ENCODE data around the gene KDM2A.

DNA sequence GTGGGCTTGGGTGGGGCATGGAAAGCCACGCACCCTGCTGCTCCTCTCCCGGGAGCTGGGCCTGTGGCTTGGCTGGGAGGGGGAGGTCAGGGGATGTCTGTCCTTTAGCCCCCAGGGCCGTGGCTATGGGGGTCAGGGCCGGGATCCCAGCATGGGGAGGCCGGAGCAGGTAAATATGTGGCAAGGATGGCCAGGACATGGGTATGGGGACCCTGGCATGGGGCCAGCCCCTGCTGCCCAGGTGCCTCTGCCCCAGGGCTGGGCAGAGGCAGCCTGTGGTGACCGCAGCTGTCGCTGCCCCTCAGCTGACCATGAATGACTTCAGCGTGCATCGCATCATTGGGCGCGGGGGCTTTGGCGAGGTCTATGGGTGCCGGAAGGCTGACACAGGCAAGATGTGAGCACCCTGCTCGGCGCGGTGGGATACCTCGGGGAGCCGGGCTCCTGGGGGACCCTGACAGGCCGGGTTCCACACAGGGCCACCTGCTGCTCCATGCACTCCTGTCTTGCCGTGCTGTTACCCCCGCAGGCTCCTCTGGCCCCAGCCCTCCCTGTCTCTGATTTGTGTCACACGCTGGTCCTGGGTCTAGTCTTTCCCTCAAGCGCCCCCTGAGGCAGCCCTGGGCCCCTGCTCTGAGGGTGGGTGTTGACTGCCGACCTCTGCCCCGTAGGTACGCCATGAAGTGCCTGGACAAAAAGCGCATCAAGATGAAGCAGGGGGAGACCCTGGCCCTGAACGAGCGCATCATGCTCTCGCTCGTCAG lies 161.9 kb downstream of the KDM2A start:
- TF ChIP-seq EZH2 (conservative IDR thresholded peaks at IDR 0.05; ENCODE audit: low read depth, low read length) (no peak), SMC3 (IDR thresholded peaks at IDR 0.05; ENCODE audit: low read length) (no peak), IKZF1 (IDR thresholded peaks at IDR 0.05) (no peak), HIVEP1 (CRISPR knock-in tag; IDR thresholded peaks at IDR 0.05) (no peak), RBM39 (IDR thresholded peaks at IDR 0.05; ENCODE audit: low read depth, low read length, poor library complexity, severe bottlenecking) (no peak), ZNF577 (CRISPR knock-in tag; IDR thresholded peaks at IDR 0.05; ENCODE audit: borderline replicate concordance, low read depth) (no peak), POLR2A (IDR thresholded peaks at IDR 0.05; ENCODE audit: insufficient read depth in 1 of 2, low read depth in 2 of 2, low read length in 2 of 2) (no peak), IRF2 (CRISPR knock-in tag; IDR thresholded peaks at IDR 0.05) (no peak), MTF2 (CRISPR knock-in tag; IDR thresholded peaks at IDR 0.05; ENCODE audit: borderline replicate concordance) (no peak), NFE2L1 (CRISPR knock-in tag; IDR thresholded peaks at IDR 0.05; ENCODE audit: borderline replicate concordance) (no peak)
